Left renal pelvis (tissue), 4 donors: ENCODE measurements around the gene STYK1. TPM values are rescaled to one million over a fixed set of nuclear protein-coding genes. Genes with fewer than 3 reads are reported as not detected.

Experiments
- DNase-seq, 4 donors: peaks; one replicate each; pipeline ENCODE4 v3.0.0-alpha.2; 2013; ENCODE audit warnings: low read depth in 4 of 4, low spot score in 3 of 4
- polyA plus RNA-seq, 4 donors: library from polyadenylated mRNA; unstranded; fragments of 120-200 nt; gene quantifications; one replicate each; pipeline ENCODE4 v1.2.1, GENCODE V29; 2013; ENCODE audit not compliant: insufficient read length in 4 of 4

STYK1 gene, protein sequence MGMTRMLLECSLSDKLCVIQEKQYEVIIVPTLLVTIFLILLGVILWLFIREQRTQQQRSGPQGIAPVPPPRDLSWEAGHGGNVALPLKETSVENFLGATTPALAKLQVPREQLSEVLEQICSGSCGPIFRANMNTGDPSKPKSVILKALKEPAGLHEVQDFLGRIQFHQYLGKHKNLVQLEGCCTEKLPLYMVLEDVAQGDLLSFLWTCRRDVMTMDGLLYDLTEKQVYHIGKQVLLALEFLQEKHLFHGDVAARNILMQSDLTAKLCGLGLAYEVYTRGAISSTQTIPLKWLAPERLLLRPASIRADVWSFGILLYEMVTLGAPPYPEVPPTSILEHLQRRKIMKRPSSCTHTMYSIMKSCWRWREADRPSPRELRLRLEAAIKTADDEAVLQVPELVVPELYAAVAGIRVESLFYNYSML
- 1 to 10 TPM in 2 of 4 donors, under 1 TPM in 2; 0.10 to 1.7 (median 0.99) TPM for polyA plus RNA-seq

DNA sequence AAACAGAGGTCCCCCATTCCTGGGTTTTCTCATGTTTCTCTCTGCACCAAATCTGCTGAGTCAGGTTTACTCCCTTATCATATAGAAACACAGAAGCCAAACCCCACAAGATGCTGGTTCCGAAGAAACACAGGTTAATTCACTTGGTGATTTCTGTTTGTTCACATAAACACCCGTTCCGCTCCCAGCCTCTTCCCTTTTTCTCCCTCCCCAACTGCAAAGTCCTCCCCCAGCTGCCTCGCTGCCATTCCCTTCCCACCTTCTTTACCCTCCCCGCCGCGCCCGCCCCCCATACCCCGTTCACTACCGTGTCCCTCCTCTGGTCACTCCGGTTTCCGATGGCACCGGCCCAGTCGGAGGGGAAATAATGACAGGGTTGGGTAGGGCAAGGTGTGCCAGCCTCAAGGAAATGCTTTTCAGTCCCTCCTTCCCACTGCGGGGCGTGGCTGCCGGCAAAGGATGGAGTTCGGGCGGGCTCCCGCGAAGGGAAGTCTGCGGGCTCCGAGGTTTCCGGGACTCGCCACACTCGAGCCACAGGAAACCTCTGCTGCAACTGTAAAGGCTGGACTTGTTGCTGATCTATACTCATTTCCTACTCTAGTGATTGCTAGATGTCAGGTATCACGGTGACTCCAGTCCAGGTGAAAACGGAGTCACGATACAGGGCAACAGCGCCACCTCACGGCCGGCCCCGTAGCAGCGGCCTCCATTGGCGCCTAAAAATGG lies at the start of gene STYK1:
Gene STYK1 (minus strand): TSS at position 394 of the 726 bp plus-strand sequence. CDS start 39,434 bp downstream, outside the sequence.
- peak; percentile 20 to 39 (median 31) for DNase-seq

DNA sequence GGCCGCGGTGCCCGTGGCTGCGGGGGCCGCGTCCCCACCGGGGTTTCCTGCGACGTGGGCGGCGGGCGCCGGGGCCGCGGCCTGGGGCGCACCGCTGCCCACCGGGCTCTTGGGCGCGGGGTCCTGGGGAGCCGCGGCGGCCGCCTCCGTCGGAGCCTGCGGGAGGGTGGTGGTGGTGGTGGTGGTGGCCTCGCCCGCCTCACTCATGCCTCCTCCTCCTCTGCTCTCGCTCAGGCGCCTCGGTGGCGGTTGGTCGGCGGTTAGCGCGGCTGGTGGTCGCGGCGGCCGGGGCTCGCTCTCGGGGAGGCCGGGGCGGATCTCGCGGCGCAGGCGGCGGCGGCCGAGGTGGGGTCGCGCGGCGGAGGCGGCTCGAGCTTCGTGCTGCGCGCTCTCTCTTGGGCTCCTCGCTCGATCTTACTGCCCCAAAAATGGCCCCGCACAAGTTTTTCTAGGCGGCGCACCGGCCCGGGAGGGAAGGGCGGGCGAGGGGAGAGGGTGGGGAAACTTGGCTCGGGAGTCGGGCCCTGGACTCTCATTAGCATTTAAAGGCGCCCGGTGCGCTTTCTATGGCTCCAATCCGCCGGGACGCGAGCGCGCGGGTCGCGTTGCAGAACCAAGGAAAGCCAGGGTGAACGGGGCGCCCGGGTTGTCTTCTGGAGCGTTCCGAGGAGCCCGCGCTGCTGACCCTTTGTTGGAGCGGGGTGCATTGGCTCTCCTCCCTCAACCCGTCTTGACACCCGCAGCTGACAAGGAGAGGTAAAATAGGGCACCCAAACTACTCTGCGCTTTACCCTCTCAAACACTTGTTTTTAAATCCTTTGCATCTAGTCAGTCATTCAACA lies 49.3 kb upstream of the STYK1 start, which contains the start of gene YBX3:
Gene YBX3 (minus strand): TSS at position 419 of the 842 bp plus-strand sequence. CDS start 212 bp downstream, at position 207.
- peak in 1 of 4 donors; percentile 72 for DNase-seq

DNA sequence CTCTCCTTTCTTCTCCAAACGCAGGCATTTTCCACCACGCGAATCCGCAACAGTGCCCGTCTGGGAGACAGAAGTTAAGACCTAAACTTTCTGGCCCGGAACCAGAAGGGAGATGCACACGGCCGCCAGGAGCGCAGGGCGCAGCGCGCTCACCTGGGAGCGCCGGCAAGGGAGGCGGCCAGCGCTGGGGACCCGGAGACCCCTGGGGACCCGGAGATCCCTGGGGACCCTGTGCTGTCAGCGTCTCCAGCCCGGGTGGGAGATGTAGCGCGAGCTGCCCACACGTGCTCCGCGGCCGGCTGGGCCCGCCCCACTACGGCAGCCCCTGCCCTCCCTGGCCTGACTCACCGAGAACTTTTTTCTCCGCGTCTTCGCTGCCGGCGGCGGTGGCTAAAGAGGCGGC lies 48.7 kb upstream of the STYK1 start:
- DNase-seq, result no peak

DNA sequence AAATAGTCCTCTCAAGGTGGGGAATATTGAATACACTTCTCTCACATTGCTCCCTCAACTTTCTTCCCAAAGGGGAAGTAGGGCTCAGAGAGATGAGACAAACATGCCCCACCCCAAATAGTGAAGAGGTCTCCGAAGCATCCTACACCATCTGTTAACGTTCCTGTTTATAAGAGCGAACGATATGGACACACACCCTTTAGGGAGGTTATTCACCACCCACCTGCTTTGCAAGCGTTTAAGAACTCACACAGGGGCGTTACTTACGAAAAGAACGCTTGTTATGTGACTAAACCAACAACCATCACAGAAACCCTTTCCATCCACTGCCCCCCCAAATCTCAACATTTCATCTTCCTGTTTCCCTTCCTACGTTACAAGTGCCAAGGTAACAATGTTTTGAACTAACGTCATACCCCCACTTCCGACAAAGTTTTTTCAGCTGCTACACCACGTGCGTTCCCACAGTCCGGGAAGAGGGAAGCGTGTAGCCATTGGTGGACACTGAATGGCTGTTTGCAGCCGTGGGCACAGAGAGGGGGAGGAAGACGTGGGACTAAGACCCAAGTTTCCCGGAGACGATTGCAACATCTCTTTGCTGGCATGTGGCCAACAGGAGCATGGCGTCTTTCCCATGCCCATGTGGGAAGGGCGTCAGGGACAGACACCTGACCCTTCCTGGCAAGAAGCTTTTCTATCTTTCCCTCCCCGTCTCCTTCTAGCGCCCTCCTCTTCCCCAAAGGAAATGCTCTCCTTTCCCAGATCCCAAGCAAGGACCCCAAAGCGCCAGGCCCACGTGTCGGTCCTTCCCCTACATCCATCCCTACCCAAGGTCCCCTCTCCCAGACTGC lies 48.0 kb upstream of the STYK1 start:
- DNase-seq, result peak in 3 of 4 donors; percentile 75 to 87 (median 84)

DNA sequence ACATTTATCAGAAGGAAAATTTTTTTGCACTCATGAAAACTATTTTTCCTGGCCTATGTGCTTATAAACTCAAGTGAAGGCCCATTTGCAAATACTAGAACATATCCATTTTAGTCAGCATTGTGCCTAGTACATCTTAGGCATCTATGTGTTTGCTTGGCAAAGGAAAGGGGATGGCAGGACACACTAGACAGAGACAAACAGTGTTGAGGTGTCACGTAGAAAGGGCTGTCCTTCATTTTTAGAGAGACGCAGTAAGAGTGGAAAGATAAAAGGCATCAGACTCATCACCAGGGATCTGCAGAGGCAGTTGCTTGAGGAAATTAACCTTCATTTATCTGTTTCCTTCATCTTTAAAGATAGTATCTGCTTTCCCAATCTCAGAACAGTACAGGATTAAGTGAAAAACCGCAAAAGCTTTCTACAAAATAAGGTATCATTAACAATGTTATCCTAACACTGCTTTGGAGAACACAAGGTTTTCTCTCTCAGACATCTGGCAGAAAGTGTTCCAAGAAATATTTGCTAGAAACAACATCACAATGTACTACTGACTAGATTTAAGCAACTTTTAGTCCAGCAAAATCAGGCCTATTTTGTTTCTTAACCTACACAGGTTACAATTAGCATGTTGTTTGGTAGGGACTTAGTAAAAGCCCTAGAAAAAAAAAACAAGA lies 47.3 kb upstream of the STYK1 start:
- DNase-seq, result no peak

DNA sequence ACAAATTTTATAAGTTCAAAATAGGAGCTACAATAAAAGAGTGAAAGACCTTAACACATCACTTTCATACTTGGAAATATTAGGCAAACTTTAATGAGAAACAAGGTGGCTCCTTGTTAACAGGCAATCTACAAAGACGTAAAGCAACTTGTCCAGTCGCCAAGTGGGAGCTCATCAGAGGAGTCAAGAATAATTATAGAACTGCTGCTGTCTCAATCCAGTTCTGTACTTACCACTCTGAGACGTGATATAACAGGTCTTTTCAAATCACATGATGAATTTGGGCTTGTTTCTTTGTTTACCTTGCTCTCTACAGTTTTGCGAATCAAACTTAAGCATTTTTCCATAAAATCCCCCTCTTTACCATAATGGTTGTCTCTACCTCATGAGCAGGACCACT lies 45.6 kb upstream of the STYK1 start:
- DNase-seq, result no peak

DNA sequence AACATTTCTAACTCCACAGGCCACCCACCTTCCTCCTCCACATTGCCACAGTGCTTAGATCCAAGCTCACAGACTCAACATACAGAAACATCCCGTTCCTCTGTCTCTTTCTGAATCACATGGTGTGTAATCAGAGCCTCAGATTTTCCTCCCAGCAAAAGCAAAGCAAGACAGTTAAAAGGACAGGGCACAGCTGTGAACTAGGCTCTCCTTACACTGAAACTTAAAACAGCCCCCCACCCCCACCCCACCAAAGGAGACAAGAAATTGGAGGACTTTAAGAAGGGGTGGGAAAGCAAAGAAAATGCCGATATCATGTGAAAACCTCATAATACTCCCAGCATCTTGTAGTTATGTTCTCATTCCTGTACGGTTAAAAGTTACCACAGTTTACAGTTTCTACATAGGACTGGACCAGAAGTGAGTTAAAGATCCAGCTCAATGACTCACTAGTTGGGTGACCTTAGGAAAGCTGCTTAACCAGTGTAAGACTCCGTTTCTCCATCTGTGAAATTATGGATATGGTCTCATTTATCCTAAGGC lies 44.5 kb upstream of the STYK1 start:
- DNase-seq, result peak in 1 of 4 donors; percentile 73

DNA sequence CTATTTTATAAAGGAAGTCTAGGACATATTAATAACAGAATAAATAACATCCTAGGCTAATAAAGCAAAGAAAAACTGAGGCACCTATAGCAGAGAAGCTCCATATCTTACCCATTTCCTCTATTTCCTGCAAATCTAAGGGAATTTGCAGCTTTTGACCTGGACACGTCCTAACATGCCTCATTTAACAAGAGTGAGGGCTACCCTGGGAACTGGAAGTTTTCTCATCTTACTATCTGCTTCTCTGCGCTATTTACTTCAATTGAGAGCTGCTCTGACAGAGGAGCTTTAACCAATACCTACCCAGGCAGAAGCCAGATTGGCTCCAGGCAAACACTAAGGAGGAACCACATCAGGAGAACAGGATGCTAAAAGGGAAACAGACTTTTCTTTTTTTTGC lies 43.6 kb upstream of the STYK1 start:
- DNase-seq, result no peak

DNA sequence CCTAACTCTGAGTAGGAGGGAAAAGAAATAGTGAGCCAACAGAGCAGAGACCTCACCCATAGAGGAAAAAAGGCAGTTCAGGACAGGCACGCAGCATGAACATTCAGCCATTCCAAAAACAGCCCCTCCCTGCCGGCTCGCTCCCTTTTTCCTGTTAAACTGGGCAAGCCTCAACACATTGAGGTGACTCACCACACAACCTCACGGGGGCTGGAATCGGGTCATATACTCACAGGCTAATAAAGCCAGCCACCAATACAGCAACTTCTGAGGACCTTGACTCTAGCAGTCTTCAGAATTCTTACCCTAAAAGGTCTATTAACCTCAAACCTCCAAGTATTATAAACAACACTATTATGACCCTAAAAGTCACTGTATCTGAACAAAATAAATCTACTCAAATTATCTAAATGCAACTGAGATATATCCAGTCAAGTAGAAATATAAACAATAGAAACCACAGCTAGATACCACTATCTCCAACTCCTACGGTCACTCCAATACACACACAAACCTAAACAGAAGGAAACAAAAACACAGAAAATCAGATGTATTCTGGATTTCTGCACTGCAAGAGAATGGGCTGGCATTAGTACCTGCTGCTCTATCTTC lies 43.0 kb upstream of the STYK1 start:
- DNase-seq, result no peak

DNA sequence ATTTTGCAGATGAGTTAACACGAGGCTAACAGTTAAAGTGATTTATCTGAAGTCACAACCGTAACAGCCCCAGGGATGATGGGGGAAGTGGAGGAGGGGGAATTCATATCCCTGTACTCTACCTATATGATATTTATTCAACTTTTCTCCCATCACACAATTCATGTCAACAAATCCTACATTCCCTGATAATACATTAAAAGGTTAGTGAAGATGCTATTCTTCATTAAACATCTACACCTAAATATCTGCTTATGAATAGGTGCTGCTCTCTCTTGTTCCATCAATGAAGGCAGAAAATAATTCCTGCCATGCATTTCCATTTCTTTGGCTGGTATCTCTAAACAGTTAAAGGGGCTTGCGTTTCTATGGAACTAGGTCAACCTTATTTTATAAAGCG lies 42.4 kb upstream of the STYK1 start:
- no peak for DNase-seq

DNA sequence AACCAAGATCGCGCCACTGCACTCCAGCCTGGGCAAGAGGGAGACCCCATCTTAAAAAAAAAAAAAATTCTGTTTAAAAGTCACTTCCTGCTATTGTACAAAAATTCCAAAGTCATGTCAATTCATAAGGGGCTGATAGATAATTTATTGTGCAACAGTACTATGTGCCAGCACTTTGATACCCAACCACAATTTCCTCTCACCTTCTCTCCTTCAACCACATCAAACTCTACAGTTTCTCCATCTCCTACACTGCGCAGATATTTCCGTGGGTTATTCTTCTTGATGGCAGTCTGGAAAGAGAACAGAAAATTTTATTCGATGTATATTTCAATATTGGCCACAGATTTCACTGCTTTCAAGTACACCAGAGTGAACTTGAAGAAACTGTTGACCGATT lies 41.6 kb upstream of the STYK1 start:
- no peak for DNase-seq

DNA sequence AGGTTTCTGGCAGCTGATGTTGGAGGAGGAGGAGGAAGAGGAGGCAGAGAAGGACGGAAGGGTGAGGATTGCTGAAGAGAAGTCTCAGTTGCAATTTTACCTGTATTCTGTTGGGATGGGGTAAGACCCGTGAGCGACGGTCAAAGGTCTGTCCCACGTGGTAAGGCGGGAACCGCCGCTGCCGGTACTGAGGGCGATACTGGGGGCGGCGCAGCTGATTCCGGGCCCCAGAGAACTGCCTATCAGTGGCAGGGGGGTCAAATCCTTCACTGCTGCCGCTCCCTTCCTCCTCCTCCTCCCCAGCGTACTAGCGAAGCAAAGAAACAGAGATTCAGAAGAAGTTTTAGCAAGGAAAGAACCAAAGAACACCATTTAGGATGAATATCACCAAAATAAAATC lies 36.0 kb upstream of the STYK1 start:
- DNase-seq, result no peak

DNA sequence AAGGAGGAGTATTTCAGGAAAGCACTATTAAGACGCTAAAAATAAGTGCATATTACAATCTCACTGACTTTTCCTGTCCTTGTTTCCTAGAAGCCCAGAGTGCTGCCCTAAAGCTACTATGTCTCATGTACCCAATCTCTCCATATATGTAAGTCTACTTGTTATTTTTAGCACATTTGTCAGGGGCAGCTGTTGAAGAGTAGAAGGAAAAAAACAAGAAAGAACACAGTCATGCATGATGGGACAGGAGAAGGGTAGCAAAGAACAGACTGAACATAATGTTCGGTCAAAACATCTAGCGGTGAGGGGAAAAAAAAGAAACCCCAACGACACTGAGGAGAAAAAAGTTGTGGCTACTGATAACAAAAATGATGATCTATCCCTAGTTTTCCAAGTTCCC lies 35.0 kb upstream of the STYK1 start:
- DNase-seq, result no peak

DNA sequence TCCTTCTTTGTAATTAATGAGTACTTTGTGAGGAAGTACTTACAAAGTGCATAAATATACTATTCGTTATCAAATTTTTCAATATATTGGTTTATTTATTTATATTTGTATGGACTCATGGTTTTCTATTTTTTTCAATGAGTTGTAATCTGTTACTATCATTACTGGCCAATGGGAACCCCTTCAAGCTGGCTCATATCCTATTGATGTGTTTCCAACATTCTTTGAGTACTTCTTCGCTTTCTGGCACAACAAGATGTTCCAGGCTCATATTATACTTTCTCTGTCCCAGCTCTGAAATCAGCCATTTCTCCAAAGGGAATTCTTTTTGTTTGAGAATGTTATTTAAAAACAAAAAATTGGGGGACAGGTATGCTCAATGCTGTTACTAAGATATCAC lies 31.8 kb upstream of the STYK1 start:
- DNase-seq, result no peak

DNA sequence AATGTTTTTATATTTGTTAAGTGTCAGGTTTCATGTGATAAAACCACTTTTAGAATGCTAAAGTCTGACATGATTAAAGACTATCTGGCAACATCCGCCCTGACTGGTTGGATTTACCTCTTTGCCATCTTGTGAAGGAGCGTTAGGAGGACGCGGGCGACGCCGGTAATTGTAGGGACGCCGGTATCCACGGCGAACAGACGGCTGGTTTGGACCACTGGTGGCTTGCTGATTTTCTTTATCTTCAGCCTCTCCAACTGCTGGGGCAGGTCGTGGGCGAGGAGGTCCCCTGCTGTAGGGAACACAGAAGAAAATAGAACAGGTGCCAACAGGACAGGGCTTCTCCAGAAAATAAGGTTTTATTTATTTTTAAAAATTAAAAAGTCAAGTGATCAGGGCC lies 28.0 kb upstream of the STYK1 start:
- DNase-seq, result no peak

DNA sequence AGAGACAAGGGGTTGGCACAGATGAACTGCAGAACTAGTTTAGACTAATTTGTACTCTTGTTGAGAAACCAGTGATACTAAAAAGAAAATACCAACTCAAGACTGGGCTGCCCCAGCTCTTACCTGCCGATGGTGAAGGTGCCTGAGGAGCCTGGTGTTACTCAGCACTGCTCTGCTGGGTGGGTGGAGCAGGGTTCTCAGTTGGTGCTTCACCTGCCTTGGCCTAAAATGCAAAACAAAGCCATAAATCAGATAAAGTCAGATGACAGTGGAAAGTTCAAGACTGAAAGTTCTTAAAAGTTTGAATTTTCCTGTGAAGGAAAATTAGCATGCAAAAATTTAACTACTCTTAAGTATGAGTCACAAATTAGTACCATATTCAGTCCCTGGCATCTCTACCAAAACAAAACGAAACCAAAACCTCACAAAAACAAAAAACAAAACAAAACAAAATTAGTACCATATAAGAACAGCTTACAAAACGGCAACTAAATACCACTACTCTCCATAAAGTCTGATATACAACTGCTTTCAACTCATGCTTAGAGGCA lies 27.4 kb upstream of the STYK1 start:
- no peak for DNase-seq

DNA sequence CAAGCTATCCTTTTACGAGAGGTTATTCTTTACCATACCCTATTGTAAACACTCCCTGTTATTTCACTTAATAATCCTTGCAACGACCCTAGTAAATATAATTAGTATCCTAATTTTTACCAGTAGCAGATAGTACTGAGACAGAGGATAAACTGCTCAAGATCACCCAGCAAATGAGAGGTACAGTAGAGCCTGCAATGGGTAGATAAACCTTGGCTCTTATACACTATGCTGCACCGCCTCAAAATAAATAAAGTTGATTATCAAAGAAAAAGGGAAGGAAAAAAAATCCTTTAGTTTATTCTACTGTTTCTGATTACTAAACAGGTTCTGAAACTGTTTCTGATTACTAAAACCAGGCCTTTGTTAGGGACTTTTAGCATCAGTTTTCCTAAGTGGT lies 26.7 kb upstream of the STYK1 start:
- DNase-seq, result no peak

DNA sequence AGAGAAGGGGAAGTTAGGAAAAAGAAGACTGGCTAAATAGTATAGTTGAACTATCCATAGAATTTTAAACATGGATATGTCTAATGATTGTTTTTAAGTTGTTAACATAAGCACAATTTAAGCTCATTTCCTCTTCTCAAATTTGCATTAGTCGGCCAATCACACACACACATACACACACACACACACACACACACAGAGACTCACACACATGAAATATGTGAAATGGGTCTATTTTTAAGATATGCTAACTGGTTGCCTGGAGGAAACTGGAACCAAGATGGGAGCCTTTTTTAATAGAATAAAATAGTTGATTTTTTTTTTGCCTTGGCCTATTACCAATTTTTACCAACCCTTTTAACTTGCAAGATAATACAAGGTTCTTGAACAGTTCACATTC lies 24.0 kb upstream of the STYK1 start:
- DNase-seq, result no peak
